H9 (cell line): ENCODE measurements around the gene SKIC8. TPM values are rescaled to one million over a fixed set of nuclear protein-coding genes. Genes with fewer than 3 reads are reported as not detected.

ENCODE experiments used
- DNase-seq: peaks from one replicate; pipeline ENCODE4 v3.0.0-alpha.2; 2017
- H2AFZ ChIP-seq: one replicate; pipeline ENCODE4 v1.6.1; 2013; ENCODE audit warnings: mild to moderate bottlenecking, low read length, control low read depth, moderate library complexity
- H2AK5ac ChIP-seq: 2 replicates; pipeline ENCODE4 v1.6.1; 2013; ENCODE audit warnings: low read length, control low read depth, mixed read lengths; ENCODE audit not compliant: insufficient read length
- H2BK120ac ChIP-seq: one replicate; pipeline ENCODE4 v1.6.1; 2013; ENCODE audit warnings: low read depth, mild to moderate bottlenecking, low read length, control low read depth, inconsistent platforms; ENCODE audit not compliant: poor library complexity, severe bottlenecking
- H2BK12ac ChIP-seq: 2 replicates; pipeline ENCODE4 v1.6.1; 2013; ENCODE audit warnings: low read length, control low read depth, mixed read lengths, low read depth; ENCODE audit not compliant: insufficient read length
- H2BK15ac ChIP-seq: 2 replicates; pipeline ENCODE4 v1.6.1; 2013; ENCODE audit warnings: low read depth, low read length, control low read depth
- H2BK20ac ChIP-seq: one replicate; pipeline ENCODE4 v1.6.1; 2013; ENCODE audit warnings: low read depth, mild to moderate bottlenecking, low read length, control low read depth, inconsistent platforms; ENCODE audit not compliant: poor library complexity, severe bottlenecking
- H2BK5ac ChIP-seq: 2 replicates; pipeline ENCODE4 v1.6.1; 2013; ENCODE audit warnings: low read length, control low read depth, mixed read lengths; ENCODE audit not compliant: insufficient read length
- H3K14ac ChIP-seq: 2 replicates; pipeline ENCODE4 v1.6.1; 2013; ENCODE audit warnings: low read length, control low read depth; ENCODE audit not compliant: insufficient read depth
- H3K18ac ChIP-seq: 2 replicates; pipeline ENCODE4 v1.6.1; 2013; ENCODE audit warnings: low read depth, mild to moderate bottlenecking, mixed read lengths, low read length, control low read depth; ENCODE audit not compliant: insufficient read length
- H3K23ac ChIP-seq: 2 replicates; pipeline ENCODE4 v1.6.1; 2013; ENCODE audit warnings: low read length, control low read depth, mixed read lengths, low read depth; ENCODE audit not compliant: insufficient read length
- H3K23me2 ChIP-seq: 2 replicates; pipeline ENCODE4 v1.6.1; 2013; ENCODE audit warnings: low read depth, mild to moderate bottlenecking, mixed read lengths, low read length, control low read depth; ENCODE audit not compliant: insufficient read length, poor library complexity, severe bottlenecking
- H3K27ac ChIP-seq: 2 replicates; pipeline ENCODE4 v1.5.1; 2013; ENCODE audit warnings: low read length, control low read depth, mixed read lengths, low read depth; ENCODE audit not compliant: insufficient read length
- H3K27me3 ChIP-seq: 2 replicates; pipeline ENCODE4 v1.6.1; 2013; ENCODE audit warnings: low read length, control low read depth, inconsistent platforms; ENCODE audit not compliant: insufficient read depth
- H3K4ac ChIP-seq: 2 replicates; pipeline ENCODE4 v1.6.1; 2013; ENCODE audit warnings: low read depth, mild to moderate bottlenecking, control low read depth, inconsistent platforms, low read length, moderate library complexity
- H3K4me1 ChIP-seq: 2 replicates; pipeline ENCODE4 v1.6.1; 2013; ENCODE audit warnings: low read length, control low read depth, inconsistent platforms; ENCODE audit not compliant: insufficient read depth
- H3K4me2 ChIP-seq: 2 replicates; pipeline ENCODE4 v1.6.1; 2013; ENCODE audit warnings: low read length, control low read depth, mixed read lengths; ENCODE audit not compliant: insufficient read length, insufficient read depth
- H3K56ac ChIP-seq: 2 replicates; pipeline ENCODE4 v1.6.1; 2013; ENCODE audit warnings: low read depth, mild to moderate bottlenecking, mixed read lengths, low read length, control low read depth; ENCODE audit not compliant: insufficient read length
- H3K79me1 ChIP-seq: 2 replicates; pipeline ENCODE4 v1.6.1; 2013; ENCODE audit warnings: low read depth, mild to moderate bottlenecking, moderate library complexity, low read length, control low read depth, inconsistent platforms; ENCODE audit not compliant: insufficient read depth, poor library complexity, severe bottlenecking
- H3K79me2 ChIP-seq: 2 replicates; pipeline ENCODE4 v1.6.1; 2013; ENCODE audit warnings: low read length, control low read depth, inconsistent platforms; ENCODE audit not compliant: insufficient read depth
- H3K9ac ChIP-seq: 2 replicates; pipeline ENCODE4 v1.6.1; 2013; ENCODE audit warnings: low read length, control low read depth, mixed read lengths; ENCODE audit not compliant: insufficient read length; ENCODE audit errors: extremely low read depth
- H3K9me3 ChIP-seq: one replicate; pipeline ENCODE4 v1.6.1; 2013; ENCODE audit warnings: low read depth, low read length, inconsistent platforms; ENCODE audit not compliant: control insufficient read depth
- H3T11ph ChIP-seq: one replicate; pipeline ENCODE4 v1.6.1; 2013; ENCODE audit warnings: mild to moderate bottlenecking, low read length, control low read depth, inconsistent platforms
- H4K20me1 ChIP-seq: one replicate; pipeline ENCODE4 v1.6.1; 2013; ENCODE audit not compliant: control insufficient read depth, insufficient read length, insufficient read depth
- H4K5ac ChIP-seq: 2 replicates; pipeline ENCODE4 v1.6.1; 2013; ENCODE audit warnings: low read depth, mild to moderate bottlenecking, mixed read lengths, low read length, control low read depth; ENCODE audit not compliant: insufficient read length
- H4K8ac ChIP-seq: replicated peaks from 2 replicates; pipeline ENCODE4 v1.6.1; 2013; ENCODE audit warnings: low read length, control low read depth, mixed read lengths, low read depth; ENCODE audit not compliant: insufficient read length
- H4K91ac ChIP-seq: 2 replicates; pipeline ENCODE4 v1.6.1; 2013; ENCODE audit warnings: low read depth, mild to moderate bottlenecking, moderate library complexity, mixed read lengths, low read length, control low read depth; ENCODE audit not compliant: insufficient read length
- H3K27ac Mint-ChIP-seq, 3 experiments: 2 replicates in 2 of 3; 3 replicates in 1 of 3; pipeline ENCODE4 v1.8.0; 2020 to 2021; ENCODE audit warnings: mixed read lengths in 3 of 3, mild to moderate bottlenecking in 1 of 3, moderate library complexity in 1 of 3
- H3K27me3 Mint-ChIP-seq: 2 replicates; pipeline ENCODE4 v1.8.0; 2021; ENCODE audit warnings: low read depth, mild to moderate bottlenecking, moderate library complexity, mixed read lengths
- H3K36me3 Mint-ChIP-seq, 3 experiments: 2 replicates in 2 of 3; 3 replicates in 1 of 3; pipeline ENCODE4 v1.8.0; 2020 to 2021; ENCODE audit warnings: low read depth in 3 of 3, mixed read lengths in 3 of 3; ENCODE audit not compliant: insufficient read depth in 1 of 3
- H3K4me1 Mint-ChIP-seq, 2 experiments: 2 replicates each; pipeline ENCODE4 v1.8.0; 2020; ENCODE audit warnings: mixed read lengths in 2 of 2
- H3K4me3 Mint-ChIP-seq, 2 experiments: 2 replicates in 1 of 2; 3 replicates in 1 of 2; pipeline ENCODE4 v1.8.0; 2020 to 2021; ENCODE audit warnings: mild to moderate bottlenecking in 2 of 2, mixed read lengths in 2 of 2, moderate library complexity in 1 of 2
- H3K9me3 Mint-ChIP-seq, 2 experiments: 2 replicates in 1 of 2; 3 replicates in 1 of 2; pipeline ENCODE4 v1.8.0; 2020; ENCODE audit warnings: mild to moderate bottlenecking in 2 of 2, mixed read lengths in 2 of 2, moderate library complexity in 1 of 2
- CTCF ChIP-seq: fragments of 200-600 bp; sonication (generic); conservative IDR thresholded peaks from 3 replicates; pipeline ENCODE4 v1.8.0; 2021; ENCODE audit warnings: antibody characterized with exemption, mild to moderate bottlenecking
- WGBS: extraction: QIAGEN DNeasy Blood & Tissue Kit; methylation state at CpG from one replicate; pipeline ENCODE4 v1.1.7; 2013; ENCODE audit warnings: missing lambda C conversion rate, low lambda C conversion rate, mixed read lengths; ENCODE audit not compliant: insufficient read length; ENCODE audit errors: extremely low coverage; 5-methylcytosine and 5-hydroxymethylcytosine counted together
- total RNA-seq: library from RNA; stranded (reverse); gene quantifications from 2 replicates; pipeline ENCODE4 v1.2.1, GENCODE V29; 2021

Gene SKIC8
- total RNA-seq, 1 experiment from 2014 or later = 45.6 TPM

- H2AFZ ChIP-seq = no peak overlapping the region
- Mint-ChIP-seq H3K4me1 (peaks cover 9 to 31% of the 10 kb centered on the region in 2 experiments), H3K27ac (no peak overlapping the region), H3K4me3 (peak overlapping the region; percentile 68 to 87; a peak in 4 of 5 replicates), H3K36me3 (peaks cover 9 to 42% (median 32%) of the 10 kb centered on the region in 3 experiments), H3K27me3 (peaks cover 52% of the 10 kb centered on the region), H3K9me3 (no peaks in the 10 kb centered on the region)
- no peak for TF ChIP-seq CTCF
- DNase-seq = no peak
- no peak overlapping the region for H4K91ac ChIP-seq
- H3K23ac ChIP-seq = no peak overlapping the region
- WGBS = no CpG with 5 or more reads among the region's 5 CpGs
- no peak overlapping the region for H2BK15ac ChIP-seq
- no peak overlapping the region for H3K56ac ChIP-seq
- no peak overlapping the region for H4K8ac ChIP-seq
- no peak overlapping the region for H3K27ac ChIP-seq
- no peak overlapping the region for H2AK5ac ChIP-seq
- H3K4me1 ChIP-seq = peaks cover 3% of the 10 kb centered on the region
- peak overlapping the region; percentile 6 for H3K9ac ChIP-seq
- no peak overlapping the region for H3K4ac ChIP-seq
- H3T11ph ChIP-seq = no peak overlapping the region
- H2BK20ac ChIP-seq = no peak overlapping the region
- no peak overlapping the region for H4K5ac ChIP-seq
- no peak overlapping the region for H2BK5ac ChIP-seq
- H2BK12ac ChIP-seq = no peak overlapping the region
- no peak overlapping the region for H3K14ac ChIP-seq
- H3K23me2 ChIP-seq = peaks cover 16% of the 10 kb centered on the region
- no peak overlapping the region for H3K18ac ChIP-seq
- H3K79me1 ChIP-seq = no peaks in the 10 kb centered on the region
- no peaks in the 10 kb centered on the region for H4K20me1 ChIP-seq
- H2BK120ac ChIP-seq = no peak overlapping the region
- H3K4me2 ChIP-seq = peak overlapping the region; percentile 65
- H3K27me3 ChIP-seq = peaks cover 7% of the 10 kb centered on the region
- H3K79me2 ChIP-seq = no peaks in the 10 kb centered on the region
- H3K9me3 ChIP-seq = no peaks in the 10 kb centered on the region
These were observed 42.6 kb upstream of the SKIC8 start for GRCh38 chr15:78342021-78342420.
